GM23338 (cell line): ENCODE results near the gene SHC4. TPM values are rescaled to one million over a fixed set of nuclear protein-coding genes. Genes with fewer than 3 reads are reported as not detected.

ENCODE experiments used
- ATAC-seq: fragments of 200-7000 bp; cut with Tn5 transposase; 3 replicates; pipeline ENCODE4 v1.9.1; 2020
- DNase-seq: peaks from one replicate; pipeline ENCODE4 v3.0.0-alpha.2; 2015; ENCODE audit warnings: low spot score
- H2AFZ ChIP-seq: fragments of 200-600 bp; sonication (generic); 2 replicates; pipeline ENCODE4 v1.8.0; 2016; ENCODE audit warnings: antibody characterized with exemption, mild to moderate bottlenecking, moderate library complexity
- H3F3A ChIP-seq: fragments of 200-600 bp; sonication (generic); replicated peaks from 2 replicates; pipeline ENCODE4 v1.8.0; 2017; ENCODE audit warnings: antibody characterized with exemption, mixed run types, low read depth
- H3K27ac ChIP-seq: fragments of 200-600 bp; sonication (generic); 2 replicates; pipeline ENCODE4 v1.6.1; 2016; ENCODE audit warnings: low read depth
- H3K27me3 ChIP-seq: fragments of 200-600 bp; sonication (generic); 2 replicates; pipeline ENCODE4 v1.8.0; 2016; ENCODE audit warnings: mild to moderate bottlenecking, mixed run types, moderate library complexity; ENCODE audit not compliant: insufficient read depth
- H3K36me3 ChIP-seq: fragments of 200-600 bp; sonication (generic); 2 replicates; pipeline ENCODE4 v1.8.0; 2016; ENCODE audit warnings: mild to moderate bottlenecking; ENCODE audit not compliant: insufficient read depth
- H3K4me1 ChIP-seq: fragments of 200-600 bp; sonication (generic); 2 replicates; pipeline ENCODE4 v1.8.0; 2016; ENCODE audit warnings: mild to moderate bottlenecking, moderate library complexity; ENCODE audit not compliant: insufficient read depth
- H3K4me2 ChIP-seq: fragments of 200-600 bp; sonication (generic); 2 replicates; pipeline ENCODE4 v1.7.1; 2017; ENCODE audit warnings: mixed run types
- H3K4me3 ChIP-seq: fragments of 200-600 bp; sonication (generic); 2 replicates; pipeline ENCODE4 v1.6.1; 2016; ENCODE audit warnings: mixed run types
- H3K79me2 ChIP-seq: fragments of 200-600 bp; sonication (generic); replicated peaks from 2 replicates; pipeline ENCODE4 v1.8.0; 2017; ENCODE audit warnings: mild to moderate bottlenecking; ENCODE audit not compliant: insufficient read depth
- H3K9me2 ChIP-seq: fragments of 200-600 bp; sonication (generic); 2 replicates; pipeline ENCODE4 v1.8.0; 2017; ENCODE audit not compliant: insufficient read depth
- H4K20me1 ChIP-seq: fragments of 200-600 bp; sonication (generic); replicated peaks from 2 replicates; pipeline ENCODE4 v1.8.0; 2017; ENCODE audit warnings: mild to moderate bottlenecking; ENCODE audit not compliant: insufficient read depth
- H3K27ac Mint-ChIP-seq: 2 replicates; pipeline ENCODE4 v1.8.0; 2020; ENCODE audit warnings: inconsistent platforms, mild to moderate bottlenecking, moderate library complexity, mixed read lengths
- H3K27me3 Mint-ChIP-seq: 3 replicates; pipeline ENCODE4 v1.8.0; 2022; ENCODE audit warnings: low read depth, mild to moderate bottlenecking, moderate library complexity, mixed read lengths, inconsistent platforms; ENCODE audit not compliant: insufficient read depth, poor library complexity
- H3K36me3 Mint-ChIP-seq: 3 replicates; pipeline ENCODE4 v1.8.0; 2021; ENCODE audit warnings: low read depth, mild to moderate bottlenecking, inconsistent platforms, moderate library complexity, mixed read lengths
- H3K4me1 Mint-ChIP-seq: 3 replicates; pipeline ENCODE4 v1.8.0; 2020; ENCODE audit warnings: mild to moderate bottlenecking, inconsistent platforms, mixed read lengths
- H3K4me3 Mint-ChIP-seq: 3 replicates; pipeline ENCODE4 v1.8.0; 2021; ENCODE audit warnings: moderate library complexity, mild to moderate bottlenecking, inconsistent platforms, mixed read lengths
- H3K9me3 Mint-ChIP-seq: 3 replicates; pipeline ENCODE4 v1.8.0; 2020; ENCODE audit warnings: moderate library complexity, mild to moderate bottlenecking, inconsistent platforms, mixed read lengths
- JUNB ChIP-seq: IDR thresholded peaks from one replicate; pipeline ENCODE4 v1.6.1; 2016; ENCODE audit warnings: antibody characterized with exemption; ENCODE audit not compliant: unreplicated experiment
- NANOG ChIP-seq: IDR thresholded peaks from 2 replicates; pipeline ENCODE4 v1.6.1; 2016; ENCODE audit warnings: antibody characterized with exemption, borderline replicate concordance
- POLR2AphosphoS5 ChIP-seq: IDR thresholded peaks from 2 replicates; pipeline ENCODE4 v1.6.1; 2016; ENCODE audit warnings: antibody characterized with exemption, low read depth
- STAT1 ChIP-seq: IDR thresholded peaks from one replicate; pipeline ENCODE4 v1.6.1; 2016; ENCODE audit warnings: antibody characterized with exemption; ENCODE audit not compliant: unreplicated experiment
- ZNF114 ChIP-seq: fragments of 250-450 bp; sonication (Bioruptor Pico); IDR thresholded peaks from 2 replicates; pipeline ENCODE4 v1.5.0; 2020; ENCODE audit warnings: mild to moderate bottlenecking, moderate library complexity
- ZNF331 ChIP-seq: fragments of 250-450 bp; sonication (Bioruptor Pico); IDR thresholded peaks from 2 replicates; pipeline ENCODE4 v1.5.0; 2020; ENCODE audit warnings: low read depth, mild to moderate bottlenecking, moderate library complexity
- polyA plus RNA-seq: library from polyadenylated mRNA; unstranded; fragments of >200 nt; fragmentation: Nextera tagmentation; extraction: Ambion mirVana; gene quantifications from 2 replicates; pipeline ENCODE4 v1.2.1, GENCODE V29; 2016
- total RNA-seq: library from RNA; depleted of rRNA; stranded (reverse); fragments of >200 nt; shearing (Covaris generic); gene quantifications from 2 replicates; pipeline ENCODE4 v1.2.3, GENCODE V29; 2014
- TF ChIP-seq, protein P1 (sequence below): fragments of 250-450 bp; sonication (Bioruptor Pico); IDR thresholded peaks from 2 replicates; pipeline ENCODE4 v1.5.0; 2020; ENCODE audit warnings: mild to moderate bottlenecking, moderate library complexity
- TF ChIP-seq, protein P2 (sequence below), 2 experiments: fragments of 200-600 bp in 1 of 2; sonication (generic) in 1 of 2; conservative IDR thresholded peaks; 2 replicates each; pipeline versions ENCODE4 v1.5.1 to v1.6.1; 2016 to 2017; ENCODE audit warnings: antibody characterized with exemption in 2 of 2, low read depth in 2 of 2, mild to moderate bottlenecking in 2 of 2, moderate library complexity in 1 of 2
- TF ChIP-seq, protein P3 (sequence below): IDR thresholded peaks from one replicate; pipeline ENCODE4 v1.6.1; 2018; ENCODE audit warnings: antibody characterized with exemption; ENCODE audit not compliant: unreplicated experiment

SHC4 gene
- total and polyA plus RNA-seq, 2 experiments from 2014 or later = 0.21 to 0.32 TPM

DNA sequence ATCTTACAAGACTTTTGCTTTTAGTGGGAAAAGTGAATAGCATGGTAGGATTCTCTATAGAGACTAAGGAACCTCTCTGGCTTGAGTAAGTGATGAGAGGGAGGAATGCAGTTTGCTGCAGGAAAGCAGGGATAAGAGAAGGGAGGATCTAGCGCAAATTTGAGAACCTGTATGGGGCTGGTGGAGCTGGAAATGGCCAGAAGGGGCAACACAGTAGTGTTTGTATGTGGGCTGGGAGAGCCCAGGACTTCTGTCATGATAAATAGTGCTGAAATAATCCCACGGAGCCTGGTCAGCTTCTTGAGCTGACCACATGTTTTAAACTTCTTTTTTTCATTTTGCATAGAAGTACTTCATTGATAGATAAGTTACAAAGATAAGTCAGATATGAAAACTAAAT is 11.2 kb upstream of the SHC4 start:
- Histone ChIP-seq H3F3A (peaks cover 9% of the 10 kb centered on the region; the same call in 1 of the 2 replicates), H3K36me3 (no peaks in the 10 kb centered on the region), H3K9me2 (no peaks in the 10 kb centered on the region; the same call in 1 of the 2 replicates), H3K27me3 (0 out of 2 replicates have a peak, but pooled peaks cover 6% of the 10 kb centered on the region), H3K27ac (no peak overlapping the region), H4K20me1 (no peaks in the 10 kb centered on the region), H3K4me1 (peaks cover 13% of the 10 kb centered on the region), H3K79me2 (no peaks in the 10 kb centered on the region), H3K4me2 (peak overlapping the region; percentile 92), H3K4me3 (peak overlapping the region; percentile 68; the same call in 1 of the 2 replicates), H2AFZ (peak overlapping the region; percentile 12; the same call in 1 of the 2 replicates)
- ATAC-seq = peak; percentile 66
- peaks cover 17% of the 10 kb centered on the region for H3K4me1 Mint-ChIP-seq
- peak overlapping the region; percentile 60; the same call in 2 of the 3 replicates for H3K4me3 Mint-ChIP-seq
- H3K9me3 Mint-ChIP-seq = no peaks in the 10 kb centered on the region
- peaks cover 10% of the 10 kb centered on the region for H3K27me3 Mint-ChIP-seq
- peak overlapping the region; percentile 3; the same call in 1 of the 2 replicates for H3K27ac Mint-ChIP-seq
- H3K36me3 Mint-ChIP-seq = no peaks in the 10 kb centered on the region
- TF ChIP-seq, protein P1, sequence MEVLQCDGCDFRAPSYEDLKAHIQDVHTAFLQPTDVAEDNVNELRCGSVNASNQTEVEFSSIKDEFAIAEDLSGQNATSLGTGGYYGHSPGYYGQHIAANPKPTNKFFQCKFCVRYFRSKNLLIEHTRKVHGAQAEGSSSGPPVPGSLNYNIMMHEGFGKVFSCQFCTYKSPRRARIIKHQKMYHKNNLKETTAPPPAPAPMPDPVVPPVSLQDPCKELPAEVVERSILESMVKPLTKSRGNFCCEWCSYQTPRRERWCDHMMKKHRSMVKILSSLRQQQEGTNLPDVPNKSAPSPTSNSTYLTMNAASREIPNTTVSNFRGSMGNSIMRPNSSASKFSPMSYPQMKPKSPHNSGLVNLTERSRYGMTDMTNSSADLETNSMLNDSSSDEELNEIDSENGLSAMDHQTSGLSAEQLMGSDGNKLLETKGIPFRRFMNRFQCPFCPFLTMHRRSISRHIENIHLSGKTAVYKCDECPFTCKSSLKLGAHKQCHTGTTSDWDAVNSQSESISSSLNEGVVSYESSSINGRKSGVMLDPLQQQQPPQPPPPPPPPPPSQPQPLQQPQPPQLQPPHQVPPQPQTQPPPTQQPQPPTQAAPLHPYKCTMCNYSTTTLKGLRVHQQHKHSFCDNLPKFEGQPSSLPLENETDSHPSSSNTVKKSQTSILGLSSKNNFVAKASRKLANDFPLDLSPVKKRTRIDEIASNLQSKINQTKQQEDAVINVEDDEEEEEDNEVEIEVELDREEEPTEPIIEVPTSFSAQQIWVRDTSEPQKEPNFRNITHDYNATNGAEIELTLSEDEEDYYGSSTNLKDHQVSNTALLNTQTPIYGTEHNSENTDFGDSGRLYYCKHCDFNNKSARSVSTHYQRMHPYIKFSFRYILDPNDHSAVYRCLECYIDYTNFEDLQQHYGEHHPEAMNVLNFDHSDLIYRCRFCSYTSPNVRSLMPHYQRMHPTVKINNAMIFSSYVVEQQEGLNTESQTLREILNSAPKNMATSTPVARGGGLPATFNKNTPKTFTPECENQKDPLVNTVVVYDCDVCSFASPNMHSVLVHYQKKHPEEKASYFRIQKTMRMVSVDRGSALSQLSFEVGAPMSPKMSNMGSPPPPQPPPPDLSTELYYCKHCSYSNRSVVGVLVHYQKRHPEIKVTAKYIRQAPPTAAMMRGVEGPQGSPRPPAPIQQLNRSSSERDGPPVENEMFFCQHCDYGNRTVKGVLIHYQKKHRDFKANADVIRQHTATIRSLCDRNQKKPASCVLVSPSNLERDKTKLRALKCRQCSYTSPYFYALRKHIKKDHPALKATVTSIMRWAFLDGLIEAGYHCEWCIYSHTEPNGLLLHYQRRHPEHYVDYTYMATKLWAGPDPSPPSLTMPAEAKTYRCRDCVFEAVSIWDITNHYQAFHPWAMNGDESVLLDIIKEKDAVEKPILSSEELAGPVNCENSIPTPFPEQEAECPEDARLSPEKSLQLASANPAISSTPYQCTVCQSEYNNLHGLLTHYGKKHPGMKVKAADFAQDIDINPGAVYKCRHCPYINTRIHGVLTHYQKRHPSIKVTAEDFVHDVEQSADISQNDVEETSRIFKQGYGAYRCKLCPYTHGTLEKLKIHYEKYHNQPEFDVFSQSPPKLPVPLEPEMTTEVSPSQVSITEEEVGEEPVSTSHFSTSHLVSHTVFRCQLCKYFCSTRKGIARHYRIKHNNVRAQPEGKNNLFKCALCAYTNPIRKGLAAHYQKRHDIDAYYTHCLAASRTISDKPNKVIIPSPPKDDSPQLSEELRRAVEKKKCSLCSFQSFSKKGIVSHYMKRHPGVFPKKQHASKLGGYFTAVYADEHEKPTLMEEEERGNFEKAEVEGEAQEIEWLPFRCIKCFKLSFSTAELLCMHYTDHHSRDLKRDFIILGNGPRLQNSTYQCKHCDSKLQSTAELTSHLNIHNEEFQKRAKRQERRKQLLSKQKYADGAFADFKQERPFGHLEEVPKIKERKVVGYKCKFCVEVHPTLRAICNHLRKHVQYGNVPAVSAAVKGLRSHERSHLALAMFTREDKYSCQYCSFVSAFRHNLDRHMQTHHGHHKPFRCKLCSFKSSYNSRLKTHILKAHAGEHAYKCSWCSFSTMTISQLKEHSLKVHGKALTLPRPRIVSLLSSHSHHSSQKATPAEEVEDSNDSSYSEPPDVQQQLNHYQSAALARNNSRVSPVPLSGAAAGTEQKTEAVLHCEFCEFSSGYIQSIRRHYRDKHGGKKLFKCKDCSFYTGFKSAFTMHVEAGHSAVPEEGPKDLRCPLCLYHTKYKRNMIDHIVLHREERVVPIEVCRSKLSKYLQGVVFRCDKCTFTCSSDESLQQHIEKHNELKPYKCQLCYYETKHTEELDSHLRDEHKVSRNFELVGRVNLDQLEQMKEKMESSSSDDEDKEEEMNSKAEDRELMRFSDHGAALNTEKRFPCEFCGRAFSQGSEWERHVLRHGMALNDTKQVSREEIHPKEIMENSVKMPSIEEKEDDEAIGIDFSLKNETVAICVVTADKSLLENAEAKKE (CRISPR knock-in tag) = no peak
- TF ChIP-seq, protein P2, sequence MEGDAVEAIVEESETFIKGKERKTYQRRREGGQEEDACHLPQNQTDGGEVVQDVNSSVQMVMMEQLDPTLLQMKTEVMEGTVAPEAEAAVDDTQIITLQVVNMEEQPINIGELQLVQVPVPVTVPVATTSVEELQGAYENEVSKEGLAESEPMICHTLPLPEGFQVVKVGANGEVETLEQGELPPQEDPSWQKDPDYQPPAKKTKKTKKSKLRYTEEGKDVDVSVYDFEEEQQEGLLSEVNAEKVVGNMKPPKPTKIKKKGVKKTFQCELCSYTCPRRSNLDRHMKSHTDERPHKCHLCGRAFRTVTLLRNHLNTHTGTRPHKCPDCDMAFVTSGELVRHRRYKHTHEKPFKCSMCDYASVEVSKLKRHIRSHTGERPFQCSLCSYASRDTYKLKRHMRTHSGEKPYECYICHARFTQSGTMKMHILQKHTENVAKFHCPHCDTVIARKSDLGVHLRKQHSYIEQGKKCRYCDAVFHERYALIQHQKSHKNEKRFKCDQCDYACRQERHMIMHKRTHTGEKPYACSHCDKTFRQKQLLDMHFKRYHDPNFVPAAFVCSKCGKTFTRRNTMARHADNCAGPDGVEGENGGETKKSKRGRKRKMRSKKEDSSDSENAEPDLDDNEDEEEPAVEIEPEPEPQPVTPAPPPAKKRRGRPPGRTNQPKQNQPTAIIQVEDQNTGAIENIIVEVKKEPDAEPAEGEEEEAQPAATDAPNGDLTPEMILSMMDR (conservative IDR thresholded peaks at IDR 0.05; ENCODE audit: low read depth in 2 of 2) = no peak
- TF ChIP-seq POLR2AphosphoS5 = no peak
- TF ChIP-seq NANOG = no peak
- no peak for TF ChIP-seq ZNF114 (CRISPR knock-in tag)
- TF ChIP-seq STAT1 = no peak
- no peak for TF ChIP-seq JUNB
- TF ChIP-seq, protein P3, sequence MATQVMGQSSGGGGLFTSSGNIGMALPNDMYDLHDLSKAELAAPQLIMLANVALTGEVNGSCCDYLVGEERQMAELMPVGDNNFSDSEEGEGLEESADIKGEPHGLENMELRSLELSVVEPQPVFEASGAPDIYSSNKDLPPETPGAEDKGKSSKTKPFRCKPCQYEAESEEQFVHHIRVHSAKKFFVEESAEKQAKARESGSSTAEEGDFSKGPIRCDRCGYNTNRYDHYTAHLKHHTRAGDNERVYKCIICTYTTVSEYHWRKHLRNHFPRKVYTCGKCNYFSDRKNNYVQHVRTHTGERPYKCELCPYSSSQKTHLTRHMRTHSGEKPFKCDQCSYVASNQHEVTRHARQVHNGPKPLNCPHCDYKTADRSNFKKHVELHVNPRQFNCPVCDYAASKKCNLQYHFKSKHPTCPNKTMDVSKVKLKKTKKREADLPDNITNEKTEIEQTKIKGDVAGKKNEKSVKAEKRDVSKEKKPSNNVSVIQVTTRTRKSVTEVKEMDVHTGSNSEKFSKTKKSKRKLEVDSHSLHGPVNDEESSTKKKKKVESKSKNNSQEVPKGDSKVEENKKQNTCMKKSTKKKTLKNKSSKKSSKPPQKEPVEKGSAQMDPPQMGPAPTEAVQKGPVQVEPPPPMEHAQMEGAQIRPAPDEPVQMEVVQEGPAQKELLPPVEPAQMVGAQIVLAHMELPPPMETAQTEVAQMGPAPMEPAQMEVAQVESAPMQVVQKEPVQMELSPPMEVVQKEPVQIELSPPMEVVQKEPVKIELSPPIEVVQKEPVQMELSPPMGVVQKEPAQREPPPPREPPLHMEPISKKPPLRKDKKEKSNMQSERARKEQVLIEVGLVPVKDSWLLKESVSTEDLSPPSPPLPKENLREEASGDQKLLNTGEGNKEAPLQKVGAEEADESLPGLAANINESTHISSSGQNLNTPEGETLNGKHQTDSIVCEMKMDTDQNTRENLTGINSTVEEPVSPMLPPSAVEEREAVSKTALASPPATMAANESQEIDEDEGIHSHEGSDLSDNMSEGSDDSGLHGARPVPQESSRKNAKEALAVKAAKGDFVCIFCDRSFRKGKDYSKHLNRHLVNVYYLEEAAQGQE = no peak
- TF ChIP-seq ZNF331 (CRISPR knock-in tag) = no peak
- peak; percentile 61 for DNase-seq
